ENCODE measurements around the gene CASQ1. TPM values are rescaled to one million over a fixed set of nuclear protein-coding genes. Genes with fewer than 3 reads are reported as not detected.

The CASQ1 gene
- total and polyA plus RNA-seq, 9 of the 15 experiments (the other 6 are each of a cell fraction or from before 2014, with no cell fraction given), result not detected

GRCh38 chr1:160210561-160210960, 20.2 kb downstream of the CASQ1 start (continued):
- no peak for TF ChIP-seq GTF3C2 (IDR thresholded peaks at IDR 0.05; ENCODE audit: borderline replicate concordance, extremely low read depth, insufficient read length)
- no peak for TF ChIP-seq ESRRA (IDR thresholded peaks at IDR 0.05; ENCODE audit: borderline replicate concordance, low read depth)
- no peak for TF ChIP-seq ZNF780A (CRISPR knock-in tag; IDR thresholded peaks at IDR 0.05)
- no peak for TF ChIP-seq CBX1 (IDR thresholded peaks at IDR 0.05; ENCODE audit: low read depth)
- TF ChIP-seq KAT7 (CRISPR knock-in tag; IDR thresholded peaks at IDR 0.05; ENCODE audit: borderline replicate concordance), result no peak
- no peak for TF ChIP-seq SMAD2 (IDR thresholded peaks at IDR 0.05; ENCODE audit: low read depth, low read length)
- no peak for TF ChIP-seq ZNF274 (IDR thresholded peaks at IDR 0.05; ENCODE audit: borderline replicate concordance, low read depth, low read length)

Measured in K562 (cell line).